Stimulated activated CD4-positive, alpha-beta T cell treated with anti-CD3 and anti-CD28 coated beads, Interleukin-12 subunit alpha, Interleukin-12 subunit beta, amount 100 ng/mL, for 24 hours (primary cell): ENCODE measurements around the gene JSRP1.

Experiments
- DNase-seq, 2 experiments: peaks; one replicate each; pipeline ENCODE4 v3.0.0-alpha.2; 2020; ENCODE audit warnings: low read depth in 2 of 2

JSRP1 gene

DNA sequence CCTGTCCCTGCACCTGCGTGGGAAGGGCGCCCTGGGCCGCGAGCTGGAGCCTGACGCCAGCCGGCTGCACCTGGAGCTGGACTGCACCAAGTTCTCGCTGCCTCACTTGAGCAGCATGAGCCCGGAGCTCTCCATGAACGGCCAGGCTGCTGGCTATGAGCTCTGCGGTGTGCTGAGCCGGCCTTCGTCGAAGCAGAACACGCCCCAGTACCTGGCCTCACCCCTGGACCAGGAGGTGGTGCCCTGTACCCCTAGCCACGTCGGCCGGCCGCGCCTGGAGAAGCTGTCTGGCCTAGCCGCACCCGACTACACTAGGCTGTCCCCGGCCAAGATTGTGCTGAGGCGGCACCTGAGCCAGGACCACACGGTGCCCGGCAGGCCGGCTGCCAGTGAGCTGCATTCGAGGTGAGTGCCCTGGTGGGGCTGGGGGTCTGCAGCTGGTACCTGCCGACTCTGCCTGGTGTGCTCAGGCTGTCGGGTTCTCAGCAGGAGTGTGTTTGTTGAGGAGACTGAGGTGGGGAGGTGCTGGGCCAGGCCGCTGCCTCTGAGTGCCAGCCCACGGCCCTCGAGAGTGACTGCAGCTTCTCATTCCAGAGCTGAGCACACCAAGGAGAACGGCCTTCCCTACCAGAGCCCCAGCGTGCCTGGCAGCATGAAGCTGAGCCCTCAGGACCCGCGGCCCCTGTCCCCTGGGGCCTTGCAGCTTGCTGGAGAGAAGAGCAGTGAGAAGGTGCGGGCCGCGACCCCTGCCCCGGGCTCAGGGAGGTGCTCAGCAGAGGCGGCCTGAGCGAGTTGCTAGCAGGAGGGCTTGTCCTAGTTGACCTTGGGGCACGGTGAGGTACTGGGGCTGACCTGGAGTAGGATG is 39.6 kb downstream of the JSRP1 start:
- no peak for DNase-seq

DNA sequence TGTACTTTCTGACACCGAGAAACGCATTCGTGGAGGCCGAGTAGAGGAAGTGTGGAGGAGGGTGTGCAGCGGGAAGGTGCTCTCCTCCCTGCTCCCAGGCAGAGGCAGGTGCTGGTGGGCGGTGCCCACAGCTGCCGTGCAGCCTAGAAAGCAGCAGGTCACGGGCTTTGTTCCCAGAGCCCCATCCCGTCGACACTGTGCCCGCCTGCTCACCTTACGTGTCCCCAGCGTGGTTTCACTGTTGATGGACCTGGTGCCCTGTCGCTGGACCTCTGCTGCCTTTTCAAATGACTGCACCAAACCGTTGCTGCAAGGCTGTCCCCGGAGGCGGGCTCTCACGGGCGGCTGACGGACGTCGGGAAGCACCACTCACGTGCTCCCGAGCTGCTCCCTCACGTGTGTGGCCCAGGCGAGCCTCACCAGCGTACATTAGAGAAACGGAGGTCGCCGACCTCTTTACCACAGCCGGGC is 40.9 kb downstream of the JSRP1 start:
- no peak for DNase-seq

DNA sequence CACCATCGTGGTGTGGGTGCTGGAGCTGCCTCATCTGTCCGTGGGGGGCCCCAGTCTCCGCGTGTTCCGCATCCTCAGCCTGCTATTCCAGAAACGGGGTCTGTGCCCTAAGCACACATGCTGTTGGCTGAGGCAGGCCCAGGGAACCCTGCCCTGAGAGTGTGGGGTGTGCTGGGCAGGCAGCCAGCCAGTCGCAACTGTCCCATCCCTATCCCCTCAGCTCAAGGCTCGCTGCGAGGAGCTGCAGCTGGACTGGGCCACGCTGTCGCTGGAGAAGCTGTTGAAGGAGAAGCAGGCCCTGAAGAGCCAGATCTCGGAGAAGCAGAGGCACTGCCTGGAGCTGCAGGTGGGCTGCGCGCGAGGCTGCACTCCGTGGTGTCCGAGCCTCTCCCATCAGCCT is 42.0 kb downstream of the JSRP1 start:
- DNase-seq: no peak

DNA sequence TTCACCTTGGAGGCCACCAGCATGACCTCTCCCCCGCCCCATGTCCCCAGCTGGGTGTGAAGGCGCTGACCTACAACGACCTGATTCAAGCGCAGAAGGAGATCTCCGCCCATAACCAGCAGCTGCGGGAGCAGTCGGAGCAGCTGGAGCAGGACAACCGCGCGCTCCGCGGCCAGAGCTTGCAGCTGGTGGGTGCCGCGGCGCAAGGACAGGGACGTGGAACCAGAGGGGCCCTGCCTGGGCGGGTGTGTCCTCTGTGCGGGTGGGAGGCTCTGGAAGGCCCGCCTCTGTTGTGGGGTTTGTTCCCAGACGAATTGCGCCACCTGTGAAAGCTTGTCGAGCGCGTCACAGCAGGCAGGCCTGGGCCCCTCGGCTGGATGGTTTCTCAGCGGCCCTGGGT is 42.4 kb downstream of the JSRP1 start:
- no peak for DNase-seq

DNA sequence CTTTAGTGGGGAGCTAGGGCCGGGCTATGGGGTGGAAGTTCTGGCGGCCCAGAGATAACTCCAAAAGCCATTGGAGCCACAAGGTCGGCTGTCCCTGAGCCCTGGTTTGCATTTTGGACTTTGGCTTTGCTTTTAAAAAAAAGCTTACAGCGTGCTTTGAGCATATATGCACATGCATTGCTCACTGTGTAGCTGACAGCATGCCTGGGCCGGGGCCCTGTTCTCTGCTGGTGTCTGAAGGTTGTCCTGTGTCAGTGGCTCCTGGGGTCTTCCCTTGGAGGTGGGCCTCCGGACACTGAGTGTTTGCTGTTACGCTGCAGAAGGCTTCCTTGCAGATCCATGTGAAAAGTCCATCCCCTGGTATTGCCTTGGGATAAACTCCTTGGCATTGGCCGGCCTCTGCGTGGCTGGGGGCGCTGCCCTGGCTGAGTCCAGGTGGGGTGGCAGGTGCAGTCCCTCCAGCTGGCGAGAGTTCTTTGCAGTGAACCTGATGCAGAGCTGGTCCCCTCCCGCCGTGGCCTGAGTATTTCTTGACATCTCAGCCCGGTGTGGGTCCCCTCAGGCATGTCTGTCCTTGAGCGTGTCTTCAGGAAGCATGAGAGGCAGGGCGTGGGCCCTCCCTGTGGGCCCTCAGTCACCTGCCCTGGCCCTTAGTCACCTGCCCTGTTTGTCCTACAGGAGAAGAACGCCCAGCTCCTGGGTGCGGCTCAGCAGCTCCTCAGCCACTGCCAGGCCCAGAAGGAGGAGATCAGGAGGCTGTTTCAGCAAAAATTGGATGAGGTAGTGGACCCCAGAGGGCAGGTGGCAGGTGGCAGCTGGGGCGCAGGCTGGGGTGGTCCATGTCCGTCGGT is 43.1 kb downstream of the JSRP1 start:
- no peak for DNase-seq

DNA sequence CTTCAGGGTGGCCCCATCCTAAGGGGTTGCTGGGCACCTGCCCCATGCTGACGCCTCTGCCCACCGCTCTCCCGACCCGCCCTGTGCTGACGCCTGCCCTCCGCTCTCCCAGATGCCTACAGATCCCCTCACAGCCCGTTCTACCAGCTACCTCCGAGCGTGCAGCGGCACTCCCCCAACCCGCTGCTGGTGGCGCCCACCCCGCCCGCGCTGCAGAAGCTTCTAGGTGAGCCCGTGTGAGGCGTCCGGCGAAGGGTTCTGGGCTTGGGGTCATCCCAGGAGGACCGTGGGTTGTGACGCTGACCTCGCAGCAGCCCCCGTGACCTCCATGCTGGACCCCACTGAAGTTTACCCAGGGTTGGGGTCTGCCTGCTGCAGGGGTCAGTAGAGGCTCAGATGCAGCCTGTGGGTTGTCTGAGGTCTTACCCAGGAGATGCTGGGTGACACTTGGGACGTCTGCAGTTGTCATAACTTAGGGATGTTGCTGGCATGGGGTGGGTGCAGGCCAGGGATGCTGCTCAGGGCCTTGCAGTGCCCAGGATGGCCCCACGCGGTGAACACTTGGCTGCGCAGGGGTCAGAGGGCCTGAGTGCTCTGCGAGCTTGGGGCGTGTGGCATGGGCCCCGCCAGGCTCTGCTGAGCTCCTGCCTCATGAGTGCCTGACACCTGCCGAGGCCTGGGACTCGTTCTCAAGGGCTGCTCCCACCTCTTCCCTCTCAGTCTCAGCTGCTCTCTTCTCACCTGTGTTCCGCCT is 45.1 kb downstream of the JSRP1 start:
- no peak for DNase-seq

DNA sequence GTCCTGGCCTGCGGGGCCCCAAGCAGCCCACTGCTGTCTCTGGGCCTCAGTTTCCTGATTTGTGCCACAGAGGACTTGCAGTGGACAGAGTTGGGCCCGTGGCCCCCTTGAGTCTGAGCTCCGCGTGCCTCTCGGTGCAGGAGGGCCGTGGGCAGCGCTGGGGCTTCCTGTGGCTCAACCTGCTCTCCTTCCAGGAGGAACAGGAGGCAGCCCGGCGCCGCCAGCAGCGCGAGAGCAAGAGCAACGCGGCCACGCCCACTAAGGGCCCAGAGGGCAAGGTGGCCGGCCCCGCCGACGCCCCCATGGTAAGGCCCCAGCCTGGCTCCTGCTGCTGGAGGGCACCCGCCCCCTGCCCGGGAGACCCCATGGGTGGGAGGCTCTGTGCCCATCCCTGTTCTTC is 46.0 kb downstream of the JSRP1 start:
- DNase-seq: no peak

DNA sequence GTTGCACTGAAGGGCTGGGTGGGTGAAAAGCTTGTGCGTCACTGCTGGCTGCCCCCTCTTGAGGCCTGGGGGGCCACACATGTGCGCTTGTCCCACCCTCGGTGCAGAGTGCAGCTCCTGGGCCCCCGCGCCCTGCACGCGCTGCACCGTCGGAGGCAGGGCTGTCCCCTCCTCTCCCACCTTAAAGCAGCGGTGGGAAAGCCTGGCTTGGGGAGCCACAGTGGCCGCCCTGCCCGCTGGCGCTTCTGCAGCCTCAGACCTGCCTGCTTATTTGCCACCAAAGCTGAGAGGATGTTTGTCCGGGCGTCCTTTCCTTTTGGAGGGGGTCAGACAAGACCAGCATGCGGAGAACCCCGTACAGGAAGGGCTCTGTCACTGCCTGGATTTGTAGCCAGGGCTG is 46.8 kb downstream of the JSRP1 start:
- DNase-seq: no peak

DNA sequence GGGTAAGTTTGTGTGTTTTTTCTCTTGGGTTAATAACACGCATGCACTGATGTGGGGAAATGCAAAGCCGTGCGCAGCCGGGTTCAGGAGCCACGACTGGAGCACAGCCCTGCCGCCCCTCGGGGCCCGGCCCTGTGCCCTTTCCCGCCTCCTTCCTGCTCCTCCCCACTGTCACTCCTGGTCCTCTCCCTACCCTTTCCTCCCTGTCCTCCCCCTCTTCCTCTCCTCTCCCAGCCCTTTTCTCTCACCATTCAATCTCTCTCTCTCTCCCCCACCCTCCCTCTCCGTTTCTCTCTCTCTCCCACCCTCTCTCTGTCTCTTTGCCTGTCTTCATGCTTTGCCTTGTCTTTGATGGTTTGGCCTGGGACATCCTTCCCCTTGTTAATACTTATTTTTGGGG is 47.2 kb downstream of the JSRP1 start:
- no peak for DNase-seq

DNA sequence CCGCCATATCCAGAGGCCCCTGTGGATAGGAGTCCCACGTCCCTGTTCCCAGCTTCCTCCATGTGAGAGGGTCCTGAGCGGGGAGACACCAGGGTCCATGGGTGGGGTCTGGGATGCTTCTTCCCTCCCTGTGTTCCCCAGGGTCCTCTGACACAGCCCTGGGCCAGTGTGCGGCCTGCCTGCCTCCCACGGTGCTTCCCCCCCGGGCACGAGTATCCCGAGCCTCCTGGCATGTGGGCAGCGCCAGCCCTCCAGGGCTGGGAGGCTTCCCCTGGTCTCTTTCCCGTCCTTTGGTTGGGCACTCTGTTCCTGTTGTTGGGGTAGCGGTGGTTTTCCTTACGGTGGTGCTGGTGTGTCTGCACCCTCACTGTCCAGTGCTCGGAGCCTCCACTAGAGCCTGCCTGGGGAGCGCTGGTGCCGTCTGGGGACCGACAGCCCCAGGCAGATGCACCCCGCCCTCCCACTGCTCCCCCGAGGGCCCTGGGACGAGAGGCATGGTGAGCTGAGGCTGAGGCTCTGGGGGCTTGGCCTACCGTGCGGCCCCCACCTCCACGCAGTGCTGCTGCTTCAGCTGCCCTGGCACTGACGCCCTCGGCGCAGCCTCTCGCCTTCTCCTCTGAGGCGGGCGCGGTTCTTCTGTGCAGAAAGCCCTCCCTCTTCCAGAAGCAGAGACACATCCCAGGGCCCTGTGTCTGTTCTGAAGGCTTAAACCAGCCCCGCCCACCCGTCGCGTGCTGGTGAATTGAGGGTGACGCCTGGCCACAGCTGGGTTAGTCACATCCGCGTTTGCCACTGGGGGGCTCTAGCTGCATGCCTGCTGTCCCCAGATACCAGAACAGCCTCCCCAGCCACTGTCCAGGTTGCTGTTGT is 48.0 kb downstream of the JSRP1 start:
- no peak for DNase-seq

DNA sequence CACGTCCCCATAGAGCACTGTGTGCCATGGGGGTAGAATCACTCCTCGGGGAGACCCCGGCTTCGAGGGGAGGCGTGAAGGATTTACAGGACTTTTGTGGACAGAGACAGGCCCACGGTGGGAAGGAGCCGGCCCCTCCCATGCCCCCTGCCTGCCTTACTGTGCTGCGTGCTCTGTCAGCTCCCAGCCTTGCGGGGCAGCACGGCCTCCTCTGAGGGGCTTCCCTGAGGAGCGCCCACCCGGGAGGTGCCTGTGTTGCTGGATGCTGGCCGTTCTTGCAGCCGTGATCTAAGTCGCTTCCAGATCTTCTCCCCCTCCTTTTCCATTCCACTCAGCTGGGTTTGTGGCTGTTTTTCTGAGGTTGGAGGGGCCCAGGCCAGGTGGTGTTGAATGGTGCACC is 49.2 kb downstream of the JSRP1 start:
- DNase-seq: no peak

DNA sequence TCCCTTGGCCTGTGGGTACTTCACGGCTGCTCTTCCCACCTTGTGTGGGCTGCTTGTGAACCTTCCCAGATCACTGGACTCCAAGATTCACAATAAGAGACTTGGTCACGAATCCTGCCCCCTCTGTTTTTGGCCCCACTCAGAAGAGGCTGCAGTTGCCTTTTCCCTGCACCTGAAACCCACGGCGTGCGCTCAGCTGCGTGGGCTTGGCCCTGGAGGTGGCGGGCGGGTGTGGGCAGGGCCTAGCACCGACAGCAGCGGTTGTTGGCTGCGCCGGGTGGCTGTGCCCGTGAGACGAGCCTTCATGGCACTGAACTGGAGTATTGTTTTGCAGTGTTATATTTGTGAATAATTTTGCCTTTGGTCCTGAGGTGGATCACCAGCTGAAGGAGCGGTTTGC is 53.9 kb downstream of the JSRP1 start:
- DNase-seq: no peak
